ENCODE measurements around the gene CRB3.

Gene CRB3

DNA sequence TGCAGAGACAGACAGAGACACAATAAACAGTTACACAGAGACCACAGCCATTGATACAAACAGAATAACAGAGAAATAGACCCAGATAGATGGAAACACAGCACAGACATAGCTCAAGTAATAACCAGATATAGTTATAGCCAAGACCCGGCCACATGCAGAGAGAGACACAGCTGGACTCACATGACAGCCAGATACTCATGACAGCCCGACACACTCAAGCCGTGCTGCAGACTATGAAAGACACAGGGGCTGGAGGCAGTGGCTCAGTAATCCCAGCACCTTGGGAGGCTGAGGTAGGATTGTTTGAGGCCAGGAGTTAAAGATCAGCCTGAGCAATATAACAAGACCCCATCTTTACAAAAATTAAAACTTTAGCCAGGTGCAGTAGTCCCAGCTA, 19.2 kb downstream of the CRB3 start:
- Histone ChIP-seq H4K20me1 (ENCODE audit: insufficient read depth, low read length) (no peaks in the 10 kb centered on the region), H3K27me3 (replicated peaks; ENCODE audit: insufficient read depth, low read length) (0 out of 2 replicates have a peak, but pooled peaks cover 3% of the 10 kb centered on the region), H2AFZ (ENCODE audit: low read length) (no peak overlapping the region), H3K9me3 (replicated peaks; ENCODE audit: insufficient read depth, low read length) (no peaks in the 10 kb centered on the region), H3K36me3 (replicated peaks; ENCODE audit: insufficient read depth, low read length) (no peaks in the 10 kb centered on the region), H3K9ac (ENCODE audit: low read length) (no peak overlapping the region), H3K27ac (ENCODE audit: low read length) (no peak overlapping the region), H3K9me2 (replicated peaks; ENCODE audit: insufficient read depth, low read length) (no peaks in the 10 kb centered on the region), H3F3A (ENCODE audit: insufficient read depth, low read length) (no peaks in the 10 kb centered on the region), H3K79me2 (ENCODE audit: low read length) (0 out of 2 replicates have a peak, but pooled peaks cover 4% of the 10 kb centered on the region), H3K4me1 (ENCODE audit: low read length) (peaks cover 11% of the 10 kb centered on the region), H3K4me2 (ENCODE audit: low read depth, low read length) (no peak overlapping the region), H3K4me3 (ENCODE audit: low read length) (no peak overlapping the region)
- TF ChIP-seq CTCF (IDR thresholded peaks at IDR 0.05; ENCODE audit: low read length) (no peak), EZH2 (optimal IDR thresholded peaks at IDR 0.05; ENCODE audit: low read depth, low read length) (no peak), EZH2phosphoT487 (IDR thresholded peaks at IDR 0.05; ENCODE audit: low read length) (no peak)
- DNase-seq: no peak

- H3F3A ChIP-seq (ENCODE audit: insufficient read depth, low read length): no peaks in the 10 kb centered on the region
- DNase-seq: no peak
- 0 out of 2 replicates have a peak, but pooled peaks cover 4% of the 10 kb centered on the region for H3K79me2 ChIP-seq (ENCODE audit: low read length)
- TF ChIP-seq EZH2phosphoT487 (IDR thresholded peaks at IDR 0.05; ENCODE audit: low read length) (no peak), CTCF (IDR thresholded peaks at IDR 0.05; ENCODE audit: low read length) (no peak), EZH2 (optimal IDR thresholded peaks at IDR 0.05; ENCODE audit: low read depth, low read length) (no peak)
- H4K20me1 ChIP-seq (ENCODE audit: insufficient read depth, low read length): no peaks in the 10 kb centered on the region
- no peak overlapping the region for H3K4me3 ChIP-seq (ENCODE audit: low read length)
- H3K9ac ChIP-seq (ENCODE audit: low read length): no peak overlapping the region
- no peaks in the 10 kb centered on the region for H3K9me3 ChIP-seq (replicated peaks; ENCODE audit: insufficient read depth, low read length)
- H2AFZ ChIP-seq (ENCODE audit: low read length): no peak overlapping the region
- peaks cover 11% of the 10 kb centered on the region for H3K4me1 ChIP-seq (ENCODE audit: low read length)
- no peak overlapping the region for H3K27ac ChIP-seq (ENCODE audit: low read length)
- no peaks in the 10 kb centered on the region for H3K9me2 ChIP-seq (replicated peaks; ENCODE audit: insufficient read depth, low read length)
- H3K27me3 ChIP-seq (replicated peaks; ENCODE audit: insufficient read depth, low read length): 0 out of 2 replicates have a peak, but pooled peaks cover 3% of the 10 kb centered on the region
- no peak overlapping the region for H3K4me2 ChIP-seq (ENCODE audit: low read depth, low read length)
- no peaks in the 10 kb centered on the region for H3K36me3 ChIP-seq (replicated peaks; ENCODE audit: insufficient read depth, low read length)
These were observed 20.2 kb downstream of the CRB3 start for GRCh38 chr19:6484230-6484629.

- Histone ChIP-seq H3F3A (ENCODE audit: insufficient read depth, low read length) (no peaks in the 10 kb centered on the region), H4K20me1 (ENCODE audit: insufficient read depth, low read length) (no peaks in the 10 kb centered on the region), H3K27me3 (replicated peaks; ENCODE audit: insufficient read depth, low read length) (0 out of 2 replicates have a peak, but pooled peaks cover 3% of the 10 kb centered on the region), H3K4me3 (ENCODE audit: low read length) (no peak overlapping the region), H3K79me2 (ENCODE audit: low read length) (0 out of 2 replicates have a peak, but pooled peaks cover 4% of the 10 kb centered on the region), H3K36me3 (replicated peaks; ENCODE audit: insufficient read depth, low read length) (no peaks in the 10 kb centered on the region), H3K4me2 (ENCODE audit: low read depth, low read length) (no peak overlapping the region), H3K9me3 (replicated peaks; ENCODE audit: insufficient read depth, low read length) (no peaks in the 10 kb centered on the region), H3K27ac (ENCODE audit: low read length) (no peak overlapping the region), H3K9me2 (replicated peaks; ENCODE audit: insufficient read depth, low read length) (no peaks in the 10 kb centered on the region), H3K4me1 (ENCODE audit: low read length) (peaks cover 11% of the 10 kb centered on the region), H2AFZ (ENCODE audit: low read length) (no peak overlapping the region), H3K9ac (ENCODE audit: low read length) (no peak overlapping the region)
- TF ChIP-seq CTCF (IDR thresholded peaks at IDR 0.05; ENCODE audit: low read length): no peak
- TF ChIP-seq EZH2 (optimal IDR thresholded peaks at IDR 0.05; ENCODE audit: low read depth, low read length): no peak
- TF ChIP-seq EZH2phosphoT487 (IDR thresholded peaks at IDR 0.05; ENCODE audit: low read length): no peak
- DNase-seq: no peak
These were observed 20.8 kb downstream of the CRB3 start for GRCh38 chr19:6484831-6485230.

Data from MM.1S (cell line).